AG08395 (cell line): ENCODE data around the gene BRWD1.
"Not testable (repeated sequence)": the region's sequence is repeated elsewhere in the genome, so short reads cannot be mapped to it uniquely, and the experiment has no call there.

ENCODE experiments used
- DNase-seq: peaks from one replicate; pipeline ENCODE4 v3.0.0; 2012; ENCODE audit warnings: mixed read lengths, low spot score

BRWD1 gene

GRCh38 chr21:39173716-39174680 is 139.4 kb downstream of the BRWD1 start:
- no peak for DNase-seq

DNA sequence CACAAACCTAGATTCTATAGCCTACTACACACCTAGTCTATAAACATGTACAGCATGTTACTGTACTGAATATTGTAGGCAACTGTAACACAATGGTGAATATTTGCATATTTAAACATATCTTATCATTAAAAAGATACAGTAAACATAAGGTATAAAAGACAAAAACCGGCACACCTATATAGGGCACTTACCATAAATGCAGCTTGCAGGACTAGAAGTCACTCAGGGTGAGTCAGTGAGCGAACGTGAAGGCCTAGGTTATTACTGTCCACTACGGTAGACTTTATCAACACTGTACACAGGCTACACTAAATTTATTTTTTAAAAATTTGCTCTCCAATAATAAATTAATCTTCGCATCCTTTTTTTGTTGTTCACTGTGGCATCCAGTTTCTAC is 143.5 kb downstream of the BRWD1 start:
- no peak for DNase-seq

DNA sequence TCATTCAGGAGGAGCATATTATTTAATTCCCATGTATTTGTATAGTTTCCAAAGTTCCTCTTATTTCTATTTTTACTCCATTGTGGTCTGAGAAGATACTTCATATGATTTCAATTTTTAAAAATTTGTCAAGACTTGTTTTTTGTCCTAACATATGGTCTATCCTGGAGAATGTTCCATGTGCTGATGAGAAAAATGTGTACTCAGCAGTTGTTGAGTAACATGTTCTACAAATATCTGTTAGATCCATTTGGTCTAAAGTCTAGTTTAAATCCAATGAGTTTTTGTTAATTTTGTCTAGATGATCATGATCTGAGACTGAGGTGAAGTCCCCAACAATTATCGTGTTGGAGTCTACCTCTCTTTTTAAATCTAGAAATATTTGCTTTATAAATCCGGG is 144.6 kb downstream of the BRWD1 start:
- DNase-seq = no peak

DNA sequence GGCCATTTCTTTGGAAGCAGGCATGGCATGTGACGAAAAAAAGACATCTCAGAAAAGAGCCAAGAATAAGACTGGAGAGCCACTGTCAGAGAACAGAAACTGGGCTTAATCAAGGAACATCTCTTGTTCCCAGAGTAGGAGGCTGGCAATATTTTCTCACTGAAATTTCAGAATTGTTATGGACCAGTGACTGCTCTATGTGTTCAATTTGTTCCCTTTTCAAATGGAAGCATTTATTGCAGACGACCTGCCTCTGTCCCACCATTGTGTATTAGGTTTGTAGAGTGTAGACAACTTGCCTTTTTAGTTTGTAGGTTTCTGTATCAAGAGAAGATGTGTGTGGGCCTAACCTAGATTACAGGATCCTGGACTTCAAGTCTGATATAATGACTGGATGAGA is 148.9 kb downstream of the BRWD1 start:
- no peak for DNase-seq

- DNase-seq = no peak
Measured at GRCh38 chr21:39161064-39161463, 152.4 kb downstream of the BRWD1 start.

GRCh38 chr21:39159342-39160063 is 153.9 kb downstream of the BRWD1 start:
- no peak for DNase-seq

DNA sequence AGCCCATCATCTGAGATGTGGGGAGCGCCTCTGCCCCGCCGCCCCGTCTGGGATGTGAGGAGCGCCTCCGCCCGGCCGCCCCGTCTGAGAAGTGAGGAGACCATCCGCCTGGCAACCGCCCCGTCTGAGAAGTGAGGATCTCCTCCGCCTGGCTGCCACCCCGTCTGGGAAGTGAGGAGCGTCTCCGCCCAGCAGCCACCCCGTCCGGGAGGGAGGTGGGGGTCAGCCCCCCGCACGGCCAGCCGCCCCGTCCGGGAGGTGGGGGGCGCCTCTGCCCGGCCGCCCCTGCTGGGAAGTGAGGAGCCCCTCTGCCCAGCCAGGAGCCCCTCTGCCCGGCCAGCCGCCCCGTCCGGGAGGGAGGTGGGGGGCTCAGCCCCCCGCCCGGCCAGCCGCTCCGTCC is 156.2 kb downstream of the BRWD1 start:
- DNase-seq = not testable (repeated sequence)

GRCh38 chr21:39156024-39156423 is 157.4 kb downstream of the BRWD1 start:
- DNase-seq = peak; percentile 40

- no peak for DNase-seq
Measured at GRCh38 chr21:39155578-39155977, 157.9 kb downstream of the BRWD1 start.

- no peak for DNase-seq
Measured at GRCh38 chr21:39153842-39154241, 159.6 kb downstream of the BRWD1 start.

- no peak for DNase-seq
Measured at GRCh38 chr21:39153373-39153772, 160.1 kb downstream of the BRWD1 start.

DNA sequence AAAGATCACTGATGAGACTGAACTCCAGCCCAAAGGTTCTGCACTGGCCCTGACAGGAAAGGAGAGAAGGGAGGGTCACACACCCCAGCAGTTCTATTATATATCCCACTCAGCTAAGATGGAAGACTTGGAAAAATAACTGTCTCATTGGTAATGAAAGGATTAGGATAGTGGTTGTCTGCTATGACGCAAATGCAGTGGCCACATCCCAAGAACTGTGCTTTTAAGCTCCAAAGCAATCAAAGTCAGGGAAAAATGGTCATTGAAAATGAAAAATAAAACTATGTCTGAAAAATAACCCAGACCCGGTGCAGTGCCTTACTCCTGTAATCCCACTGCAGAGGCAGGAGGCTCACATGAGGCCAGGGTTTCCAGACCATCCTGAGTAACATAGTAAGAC is 161.2 kb downstream of the BRWD1 start:
- DNase-seq = no peak

DNA sequence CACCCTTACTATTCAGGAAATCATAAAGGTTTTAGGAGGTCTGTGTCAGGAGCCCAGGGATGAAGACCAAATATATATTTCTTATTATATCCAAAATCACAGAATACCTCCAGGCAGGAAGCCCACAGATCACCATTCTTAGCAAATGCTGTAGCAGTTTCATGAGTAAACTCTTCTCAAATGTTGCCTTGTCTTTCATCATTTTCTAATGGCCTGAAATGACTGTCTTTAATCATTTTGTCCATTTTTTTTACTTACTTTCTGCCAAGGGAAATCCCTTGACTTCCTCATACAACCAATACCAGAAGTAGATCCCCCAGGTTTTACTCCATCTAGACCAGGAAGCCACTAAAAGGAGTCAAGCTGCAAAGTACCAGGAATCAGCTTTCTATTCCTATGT is 162.6 kb downstream of the BRWD1 start:
- DNase-seq = no peak

- DNase-seq = no peak
Measured at GRCh38 chr21:39150316-39150715, 163.1 kb downstream of the BRWD1 start.

DNA sequence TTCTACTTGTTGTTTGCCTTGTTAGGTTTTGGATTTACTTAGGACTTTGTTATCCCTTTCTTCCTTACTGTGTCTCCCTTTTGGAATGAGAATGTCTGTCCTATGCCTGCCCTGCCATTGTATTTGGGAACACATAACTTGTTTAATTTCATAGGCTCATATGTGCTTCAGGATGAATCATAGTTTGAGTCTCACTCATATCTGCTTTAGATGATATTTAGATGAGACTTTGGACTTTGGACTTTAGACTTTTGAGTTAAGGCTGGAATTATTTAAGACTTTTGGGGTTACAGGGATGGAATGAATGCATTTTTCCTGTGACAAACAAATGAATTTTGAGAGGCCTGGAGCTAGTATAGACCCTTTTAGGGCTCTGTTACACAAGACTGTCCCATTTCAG is 163.6 kb downstream of the BRWD1 start:
- no peak for DNase-seq

- no peak for DNase-seq
Measured at GRCh38 chr21:39148975-39149374, 164.5 kb downstream of the BRWD1 start.

GRCh38 chr21:39144191-39144590 is 169.2 kb downstream of the BRWD1 start:
- no peak for DNase-seq

GRCh38 chr21:39142972-39143371 is 170.5 kb downstream of the BRWD1 start:
- no peak for DNase-seq

DNA sequence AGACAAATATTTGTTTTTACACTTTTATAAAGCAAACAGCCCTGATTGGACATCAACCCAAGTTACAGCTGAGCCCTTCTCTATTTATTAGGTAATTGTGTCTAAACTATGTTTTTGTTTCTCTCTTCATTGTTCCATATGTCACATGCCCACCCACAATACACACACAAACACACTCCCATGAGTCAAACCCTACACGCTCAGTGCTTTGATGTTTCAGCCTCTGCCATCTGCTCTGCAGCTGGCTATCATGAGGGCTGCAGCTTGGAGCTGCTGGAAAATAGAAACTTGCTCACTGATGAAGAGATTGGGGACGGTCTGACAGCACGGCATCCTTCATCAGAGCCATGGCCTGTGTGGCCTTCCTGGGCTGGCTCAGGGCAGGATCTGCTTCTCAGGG is 171.9 kb downstream of the BRWD1 start:
- peak; percentile 49 for DNase-seq

DNA sequence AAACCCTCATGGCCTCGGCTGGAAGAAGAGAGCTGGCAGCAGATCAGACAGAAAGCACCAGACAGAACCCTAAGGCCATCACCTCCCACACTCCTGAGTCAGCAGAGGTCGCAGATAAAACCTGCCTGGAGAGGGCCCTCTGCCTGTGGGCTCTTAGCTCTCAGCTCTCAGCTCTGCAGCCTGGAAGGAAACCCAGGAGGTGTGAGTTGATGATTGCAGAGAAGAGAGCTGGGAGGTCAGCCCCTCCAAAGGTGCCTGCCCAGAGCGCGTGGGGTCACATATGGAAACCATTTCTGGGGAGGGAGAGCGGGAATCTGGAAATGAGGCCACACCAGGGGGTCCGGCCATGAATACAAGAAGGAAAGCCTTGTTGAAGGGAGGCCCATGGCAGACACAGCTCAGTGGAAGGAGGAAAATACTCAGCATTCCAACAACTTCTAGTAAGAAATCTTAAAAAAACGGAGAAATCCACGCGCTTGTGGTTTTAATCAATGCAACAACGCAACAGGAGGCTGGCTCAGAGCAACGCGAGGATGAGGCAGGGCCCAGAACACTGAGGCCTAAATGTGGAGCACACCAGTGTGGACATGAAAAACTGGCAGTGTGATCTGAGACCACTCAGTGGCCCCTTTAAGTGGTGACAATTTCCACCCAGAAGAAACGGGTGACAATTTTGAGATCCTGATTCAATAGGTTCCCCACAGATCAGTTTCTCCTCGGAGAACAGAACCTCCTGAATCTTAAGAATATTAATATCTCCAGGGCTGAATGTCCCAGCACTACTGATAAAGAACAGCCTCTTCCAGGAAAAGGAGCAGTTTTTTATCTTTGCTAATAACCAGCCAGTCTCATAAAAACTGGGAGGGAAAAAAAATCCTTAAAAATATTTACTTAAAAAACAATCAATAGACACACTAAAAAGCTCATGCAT is 175.9 kb downstream of the BRWD1 start:
- peak; percentile 40 for DNase-seq

DNA sequence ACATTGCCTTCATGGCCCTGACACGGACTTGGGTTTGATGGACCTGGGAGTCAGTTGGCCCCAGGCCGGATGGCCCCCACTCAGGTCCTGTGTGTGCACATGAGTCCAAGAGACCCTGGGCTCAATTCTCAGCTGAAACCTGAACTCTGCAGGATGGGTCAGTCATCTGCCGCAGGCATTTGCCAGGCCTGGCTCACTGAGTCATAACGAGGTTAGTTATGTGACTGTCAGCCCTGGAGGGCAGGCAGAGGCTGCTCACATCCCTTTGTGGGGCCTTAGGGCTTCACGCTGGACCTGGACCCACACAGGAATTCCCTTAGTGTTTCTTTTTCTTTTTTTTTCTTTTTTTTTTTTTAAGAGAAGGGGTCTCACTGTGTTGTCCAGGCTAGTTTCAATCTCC is 176.7 kb downstream of the BRWD1 start:
- DNase-seq = peak; percentile 59

- DNase-seq = not testable (repeated sequence)
Measured at GRCh38 chr21:39136138-39136537, 177.3 kb downstream of the BRWD1 start.
